Measurements from ENCODE around the gene TAS1R2.
"Not testable (repeated sequence)": the region's sequence is repeated elsewhere in the genome, so short reads cannot be mapped to it uniquely, and the experiment has no call there.

TAS1R2 gene

DNA sequence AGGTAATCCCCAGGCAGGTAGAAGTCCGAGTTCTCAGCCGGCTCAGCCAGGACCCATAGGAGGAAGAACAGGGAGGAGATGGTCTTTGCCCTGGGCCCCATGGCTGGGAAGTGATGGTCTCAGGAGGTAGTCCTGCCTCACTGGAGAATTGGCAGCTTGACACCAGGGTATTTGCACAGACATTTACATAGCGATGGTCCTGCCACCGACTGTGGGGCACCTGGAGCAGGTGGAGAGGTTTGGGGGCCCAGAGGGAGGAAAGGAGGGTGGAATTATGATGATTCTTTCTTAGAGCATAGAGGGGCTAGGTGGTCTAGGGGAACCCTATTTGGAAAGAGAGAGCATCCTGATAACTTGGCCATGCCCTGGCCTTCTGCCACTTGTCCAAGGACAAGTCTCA, at the start of gene TAS1R2:
Gene TAS1R2 (minus strand): TSS at position 101 of the 400 bp plus-strand sequence. CDS start 0 bp downstream, at position 101.
- DNase-seq: no peak

DNA sequence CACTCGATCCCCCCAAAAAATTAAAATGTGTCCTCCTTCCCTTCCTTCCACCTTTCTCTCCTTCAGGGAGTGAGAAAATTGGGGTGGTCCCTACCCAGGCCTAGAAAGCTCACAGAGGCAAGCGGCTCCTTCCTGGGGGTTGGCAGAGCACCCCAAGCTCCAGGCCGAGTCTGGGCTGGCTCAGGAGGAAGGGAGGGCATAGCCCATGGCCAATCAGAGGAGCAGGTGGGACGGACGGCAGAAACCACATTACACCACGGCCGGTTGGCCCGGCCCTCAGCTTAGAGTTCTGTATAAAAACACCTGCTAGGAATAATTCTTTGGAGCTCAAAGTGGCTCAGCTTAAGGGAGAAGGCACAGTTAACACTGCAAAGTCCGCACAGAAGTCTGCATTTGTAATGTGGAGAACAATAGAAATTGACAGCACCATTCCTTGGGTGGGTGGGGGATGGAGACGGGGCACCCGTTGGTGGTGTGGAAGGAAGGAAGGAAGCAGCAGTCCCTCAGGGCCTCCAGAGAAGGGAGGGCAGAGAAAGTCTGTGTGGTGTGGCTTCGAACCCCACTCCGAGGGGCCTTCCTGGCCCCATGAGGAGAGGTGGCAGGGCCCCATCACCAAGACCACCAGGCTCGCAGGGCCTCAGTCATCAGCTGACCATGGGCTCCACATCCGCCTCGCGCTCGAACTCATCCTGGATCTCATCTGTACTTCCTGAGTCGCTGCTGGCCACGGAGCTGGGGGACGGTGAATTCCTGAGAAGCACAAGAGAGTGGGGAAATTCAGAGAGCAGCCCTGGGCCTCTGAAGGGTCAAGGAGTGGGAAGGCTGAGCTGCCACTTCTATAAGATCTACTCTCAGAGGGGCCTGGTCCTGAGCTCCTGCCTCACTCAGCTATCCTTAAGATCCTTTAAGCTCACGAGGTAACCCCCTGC, 48.7 kb upstream of the TAS1R2 start:
- no peak for DNase-seq

DNA sequence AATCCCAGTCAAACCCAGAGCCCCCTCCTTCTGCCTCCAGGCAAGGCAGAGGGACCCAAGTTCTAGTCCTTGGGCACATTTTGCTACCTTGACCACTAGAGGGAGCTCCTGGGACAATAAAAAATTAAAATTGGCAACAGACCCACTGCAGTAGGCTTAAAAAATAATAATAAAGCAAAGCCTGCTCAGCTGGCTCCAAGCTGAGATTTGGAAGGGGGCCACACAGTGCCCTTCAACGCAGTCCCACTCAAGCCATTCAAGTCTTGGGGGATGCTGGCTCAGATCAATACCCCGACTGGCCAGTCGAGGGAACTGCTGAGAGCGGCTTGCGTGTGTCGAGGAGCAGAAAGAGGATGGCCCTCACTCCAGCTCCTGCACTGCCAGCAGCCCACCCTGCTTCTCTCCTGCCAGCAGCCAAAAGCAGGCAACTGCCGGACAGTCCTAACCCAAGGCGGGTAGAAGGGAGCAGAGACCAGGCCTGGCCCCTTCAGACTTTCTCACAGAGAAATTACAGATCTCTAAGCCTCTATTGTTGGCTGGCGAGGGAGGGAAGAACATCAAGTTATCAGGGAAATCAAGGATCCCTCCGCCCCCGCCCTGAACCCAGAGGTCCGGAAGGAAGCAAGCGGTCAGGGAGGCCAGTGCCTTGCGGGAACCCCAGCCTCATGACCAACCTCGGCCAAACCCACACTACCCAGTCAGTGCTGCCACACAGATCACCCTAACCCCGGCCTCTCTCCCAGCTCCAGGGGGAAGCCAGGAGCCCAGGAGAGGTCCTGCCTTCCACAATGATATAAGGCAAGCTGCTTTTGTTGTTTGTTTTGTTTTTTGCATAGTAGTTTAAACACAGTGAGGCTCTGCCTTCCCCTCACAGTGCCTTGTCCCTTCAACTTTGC, 47.8 kb upstream of the TAS1R2 start:
- peak; percentile 69 for DNase-seq

DNA sequence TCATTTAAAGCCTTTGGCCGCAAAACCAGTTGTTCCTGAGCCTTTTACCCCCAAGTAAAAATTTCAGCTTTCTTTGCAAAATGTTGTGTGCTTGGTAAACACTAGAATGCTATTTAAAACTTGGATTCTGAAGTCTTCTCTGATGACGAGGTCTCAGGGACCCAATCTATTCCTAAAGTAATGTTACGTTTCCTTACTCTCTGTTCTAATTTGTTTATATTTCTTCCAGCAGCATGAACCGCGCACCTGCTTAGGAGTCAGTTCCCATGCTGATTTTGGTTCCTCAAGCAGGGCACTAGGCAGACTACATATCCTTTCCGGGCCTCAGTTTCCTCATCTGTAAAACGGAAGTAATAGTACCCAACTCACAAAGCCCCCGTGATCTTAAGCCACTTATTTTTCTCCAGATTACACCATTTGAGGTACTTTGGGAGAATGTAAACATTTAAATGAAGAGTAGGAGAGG, 43.9 kb upstream of the TAS1R2 start:
- no peak for DNase-seq

DNA sequence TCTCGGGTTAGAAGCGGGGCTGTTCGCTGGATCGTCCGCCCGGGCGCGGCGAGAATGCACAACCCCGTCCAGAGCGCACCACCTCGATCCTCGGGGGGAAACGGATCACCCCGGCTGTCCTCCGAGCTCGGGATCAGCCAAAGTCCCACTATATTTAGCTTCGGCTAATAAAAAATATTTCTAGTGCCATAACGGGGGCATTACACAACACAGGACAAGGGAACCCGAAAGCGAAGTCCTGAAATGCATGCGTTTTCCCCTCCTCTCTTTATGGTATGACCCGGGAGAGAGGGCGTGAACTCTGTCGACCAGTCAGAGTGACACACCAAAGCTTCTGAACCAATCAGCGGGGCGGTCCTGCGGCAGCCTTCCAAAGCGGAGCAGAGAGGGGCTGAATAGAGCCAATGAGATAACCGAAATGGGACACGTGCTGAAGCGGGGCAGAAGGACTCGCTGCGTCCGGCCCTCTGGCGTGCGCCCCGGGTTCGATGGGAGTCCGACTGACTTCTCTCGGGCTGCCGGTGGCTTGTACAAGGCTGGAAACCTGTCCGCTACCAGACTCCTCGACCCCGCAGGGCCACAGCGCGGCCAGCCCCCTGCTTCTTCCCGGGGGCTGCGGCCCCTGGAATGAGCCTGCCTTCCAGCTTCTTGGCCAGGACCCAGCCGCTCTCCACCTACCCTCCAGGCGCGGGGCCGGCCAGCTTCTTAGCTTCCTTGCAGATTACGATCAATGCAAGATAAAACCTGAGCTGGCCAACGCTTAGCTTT, 43.2 kb upstream of the TAS1R2 start, which contains the start of gene ALDH4A1:
Gene ALDH4A1 (minus strand): TSS at position 33 of the 768 bp plus-strand sequence. CDS start 32 bp downstream, at position 1.
- peak; percentile 99 for DNase-seq

DNA sequence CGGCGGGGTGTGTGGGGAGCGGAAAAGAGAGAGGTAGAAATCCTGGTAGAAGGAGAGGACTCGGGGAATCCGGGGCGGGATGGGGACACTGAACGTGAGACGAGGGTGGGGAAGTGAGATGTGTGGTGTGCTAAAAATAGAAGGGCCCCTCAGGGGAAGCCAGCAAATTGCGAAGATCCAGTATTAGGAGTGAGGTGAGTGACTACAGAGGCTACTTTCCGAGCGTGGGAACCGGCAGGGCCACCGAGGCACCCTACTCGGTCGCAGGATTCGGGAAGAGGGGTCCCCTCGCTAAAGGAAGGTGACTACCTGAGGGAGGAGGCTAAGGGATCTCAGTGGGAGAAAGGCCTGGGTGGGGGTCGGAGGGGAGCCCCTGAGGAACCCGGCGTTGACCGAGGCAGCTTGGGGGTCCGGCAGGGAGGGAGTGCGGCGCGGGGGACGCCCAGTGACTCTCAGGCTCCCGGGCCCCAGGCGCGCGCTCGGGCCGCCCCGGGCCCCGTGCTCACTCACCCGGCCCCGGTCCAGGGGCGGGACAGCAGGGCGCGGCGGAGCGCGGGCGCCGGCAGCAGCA, 42.6 kb upstream of the TAS1R2 start:
- DNase-seq: no peak

DNA sequence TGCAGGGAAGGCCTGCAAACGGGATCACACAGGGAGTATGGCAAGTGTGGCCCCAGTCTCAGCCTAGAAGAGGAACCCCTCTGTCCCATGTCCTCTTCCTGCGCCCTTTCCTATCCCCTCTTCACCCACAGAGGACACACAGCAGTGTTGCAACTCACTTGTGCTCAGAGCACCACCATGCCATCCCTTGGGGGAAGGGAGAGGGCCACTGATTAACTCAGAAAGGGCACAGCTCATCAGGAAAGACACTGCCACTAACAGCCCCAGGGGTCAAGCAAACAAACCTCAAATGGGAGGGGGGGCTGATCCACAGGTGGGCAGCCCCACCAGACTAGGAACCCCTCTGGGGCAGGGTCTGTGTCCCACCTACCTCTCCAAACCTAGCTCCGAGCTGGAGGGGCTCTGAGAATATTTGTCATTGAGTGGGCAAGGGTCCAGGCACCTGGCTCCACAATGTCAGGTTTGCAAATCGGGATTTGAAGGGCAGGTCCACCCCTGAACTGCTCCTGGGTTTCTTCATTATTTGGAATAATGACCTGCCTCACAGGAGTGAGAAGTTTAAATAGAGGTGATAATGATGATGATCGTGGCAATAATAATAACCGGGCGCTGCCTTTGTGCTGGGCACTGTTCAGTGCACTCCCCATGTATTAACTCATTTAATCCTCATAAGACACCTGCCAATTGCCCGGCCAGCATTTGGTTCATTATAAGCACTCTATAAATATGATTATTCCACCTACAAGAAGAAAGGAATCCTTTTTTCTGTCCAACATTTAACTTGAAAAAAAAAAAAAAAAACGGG, 41.9 kb upstream of the TAS1R2 start:
- no peak for DNase-seq

DNA sequence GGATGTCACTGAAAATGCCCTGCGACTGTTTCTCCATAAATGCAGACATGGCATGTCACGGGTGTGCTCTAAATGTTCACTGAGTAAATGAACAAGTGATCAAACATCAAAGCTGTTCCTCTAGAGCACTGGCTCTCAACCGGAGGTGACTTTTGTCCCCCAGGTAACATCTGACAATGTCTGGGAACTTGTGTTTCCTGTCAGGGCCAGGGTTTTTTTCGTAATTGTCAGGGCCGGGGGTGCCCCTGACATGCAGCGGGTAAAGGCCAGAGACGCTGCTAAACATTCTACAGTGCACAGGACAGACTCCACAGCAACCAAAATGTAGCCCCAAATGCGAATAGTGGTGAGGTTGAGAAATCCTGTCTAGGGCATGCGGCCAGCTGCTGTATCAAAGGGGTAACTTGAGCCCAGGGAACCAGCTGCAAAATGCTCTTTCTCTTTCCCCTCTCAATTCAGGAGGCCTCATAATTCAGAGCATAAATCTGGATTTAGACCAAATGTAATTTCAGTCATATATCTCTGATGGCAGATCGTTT, 40.9 kb upstream of the TAS1R2 start:
- DNase-seq: no peak

DNA sequence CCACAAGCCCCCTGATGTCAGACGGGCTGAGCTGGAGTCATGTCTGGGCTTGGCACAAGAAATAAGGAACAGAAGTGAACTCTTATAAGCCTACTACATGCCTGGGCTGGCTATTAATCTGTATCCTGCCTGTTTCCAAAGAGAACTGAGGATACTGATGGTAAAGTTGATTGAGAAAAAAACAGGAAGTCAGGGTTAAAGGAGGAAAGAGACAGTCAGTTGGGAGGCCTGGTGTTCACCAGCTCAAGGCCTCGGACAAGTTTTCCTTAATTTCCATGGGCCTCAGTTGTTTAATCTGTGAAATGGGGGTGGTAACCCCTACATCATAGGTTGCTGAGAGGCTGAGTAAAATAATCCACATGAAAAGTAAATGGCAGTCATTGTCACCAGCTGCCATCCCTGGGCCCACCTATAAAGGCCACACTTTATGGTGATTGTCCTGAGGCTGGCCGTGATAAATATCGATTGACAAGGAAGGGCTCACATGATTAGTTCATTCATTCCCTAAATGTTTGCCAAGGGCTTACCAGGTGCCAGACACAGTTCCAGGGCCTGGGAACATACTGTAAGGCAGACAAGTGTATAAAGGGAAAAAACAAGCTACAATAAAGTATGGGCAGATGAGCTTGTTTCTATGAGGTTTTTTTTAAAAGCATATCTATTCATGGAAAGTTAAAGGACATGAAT, 40.0 kb upstream of the TAS1R2 start:
- DNase-seq: no peak

DNA sequence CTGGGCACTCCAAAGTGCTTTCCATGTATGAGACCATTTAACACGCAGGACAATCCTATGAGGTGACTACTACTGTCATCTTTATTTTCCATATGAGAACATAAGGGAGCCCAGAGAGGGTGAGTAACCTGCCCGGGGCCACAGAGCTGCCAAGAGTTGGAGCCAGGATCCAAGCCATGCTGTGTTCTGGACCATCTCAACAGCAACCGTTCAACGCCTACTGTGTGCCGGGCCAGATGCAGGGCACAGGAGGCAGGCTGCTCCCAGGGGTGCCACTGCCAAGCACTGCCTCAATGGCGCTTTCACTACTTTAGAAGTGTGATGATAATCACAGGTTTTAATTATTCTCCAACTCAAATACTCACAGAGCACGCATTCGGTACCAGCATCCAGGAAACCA, 39.1 kb upstream of the TAS1R2 start:
- DNase-seq: no peak

DNA sequence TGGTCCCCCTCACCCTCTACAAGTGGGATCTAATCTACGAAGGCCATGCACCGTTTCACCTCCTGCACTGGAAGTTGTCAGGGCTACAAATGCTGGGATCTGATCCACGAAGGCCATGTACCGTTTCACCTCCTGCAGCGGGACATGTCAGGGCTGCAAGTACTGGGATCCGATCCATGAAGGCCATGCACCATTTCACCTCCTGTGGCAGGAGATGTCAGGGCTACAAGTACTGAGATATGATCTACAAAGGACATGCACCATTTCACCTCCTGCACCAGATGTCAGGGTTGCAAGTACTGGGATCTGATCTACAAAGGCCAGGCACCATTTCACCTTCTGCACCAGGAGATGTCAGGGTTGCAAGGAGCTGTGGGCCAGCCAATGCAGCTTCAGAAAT, 35.9 kb upstream of the TAS1R2 start:
- no peak for DNase-seq

DNA sequence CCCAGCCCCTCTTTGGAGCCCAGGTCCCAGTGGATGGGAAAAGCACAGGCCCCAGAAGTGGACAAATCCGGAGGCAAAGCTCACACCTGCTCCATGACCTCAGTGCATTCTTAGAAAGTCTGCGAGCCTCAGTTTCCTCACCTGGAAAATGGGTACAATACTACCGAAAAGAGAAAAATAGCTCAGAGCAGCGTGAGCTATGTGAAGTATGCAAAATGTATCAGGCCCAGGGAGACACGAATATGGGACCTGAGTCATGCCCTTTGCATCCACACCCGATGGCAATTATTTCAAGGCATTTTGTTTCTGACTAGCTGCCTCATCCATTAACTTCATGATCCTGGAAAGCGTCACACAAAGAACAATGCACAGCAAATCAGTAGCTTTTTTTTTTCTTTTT, 33.7 kb upstream of the TAS1R2 start:
- DNase-seq: peak; percentile 50

DNA sequence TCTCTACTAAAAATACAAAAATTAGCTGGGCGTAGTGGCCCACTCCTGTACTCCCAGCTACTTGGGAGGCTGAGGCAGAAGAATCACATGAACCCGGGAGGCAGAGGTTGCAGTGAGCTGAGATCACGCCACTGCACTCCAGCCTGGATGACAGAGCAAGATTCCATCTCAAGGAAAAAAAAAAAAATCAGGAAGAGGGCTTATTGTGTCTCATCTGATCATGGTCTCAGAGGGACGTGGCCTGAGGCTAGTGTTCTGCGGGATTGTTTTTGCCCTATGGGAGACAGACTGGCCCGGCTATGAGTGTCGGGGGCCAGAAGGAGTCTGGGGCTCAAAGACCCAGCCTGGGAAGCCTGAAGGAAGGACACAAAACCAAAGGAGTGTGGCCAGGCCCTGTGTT, 32.4 kb upstream of the TAS1R2 start:
- DNase-seq: not testable (repeated sequence)

DNA sequence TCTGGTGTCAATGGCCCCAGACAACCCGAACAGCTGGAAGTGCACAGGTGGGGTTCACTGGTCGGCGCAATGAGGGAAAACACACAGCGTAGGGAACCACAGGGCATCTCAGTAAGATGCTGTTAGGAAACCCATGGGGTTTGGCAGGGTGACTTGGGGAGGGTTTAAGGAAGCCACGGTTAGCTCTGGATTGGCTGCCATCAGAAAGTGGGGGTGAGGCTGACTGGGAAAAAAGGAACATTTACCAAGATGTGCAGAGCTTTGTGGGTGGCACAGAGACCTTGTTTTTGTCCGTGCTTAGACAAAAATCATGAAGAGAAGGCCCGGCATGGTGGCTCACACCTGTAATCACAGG, 31.9 kb upstream of the TAS1R2 start:
- DNase-seq: no peak

DNA sequence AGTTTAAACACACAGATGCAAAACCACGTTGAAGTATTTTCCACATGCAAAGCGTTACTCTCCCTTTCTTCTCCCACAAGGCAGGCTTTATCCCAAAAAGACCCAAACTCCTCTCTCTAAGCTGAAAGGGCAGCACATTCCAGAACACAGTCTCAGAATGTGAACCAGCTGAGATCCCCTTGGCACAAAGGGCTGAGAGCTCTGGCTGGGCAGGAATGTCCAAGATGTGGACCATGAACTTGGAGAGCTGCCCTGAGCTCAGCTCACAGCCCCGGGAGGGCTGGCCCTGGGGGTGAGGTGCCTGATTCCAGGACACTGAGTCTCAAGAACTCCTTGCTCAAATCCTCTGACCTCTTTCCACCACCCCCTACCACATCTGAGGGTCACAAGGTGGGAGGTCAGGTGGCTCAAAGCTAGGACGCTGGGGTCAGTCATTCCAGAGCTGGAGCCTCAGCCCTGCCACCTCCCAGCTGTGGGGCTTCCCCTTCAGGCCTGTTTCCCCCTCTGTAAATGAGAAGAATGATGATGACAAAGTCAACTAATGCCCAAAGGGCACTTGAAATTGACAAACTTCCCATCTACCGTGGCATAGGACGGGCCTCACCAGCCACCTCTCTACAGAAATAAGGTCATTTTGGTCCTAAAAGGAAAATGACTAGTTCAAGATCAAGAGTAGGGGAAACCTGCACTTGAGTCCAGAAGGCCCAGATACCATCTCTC, 31.4 kb upstream of the TAS1R2 start:
- DNase-seq: no peak

DNA sequence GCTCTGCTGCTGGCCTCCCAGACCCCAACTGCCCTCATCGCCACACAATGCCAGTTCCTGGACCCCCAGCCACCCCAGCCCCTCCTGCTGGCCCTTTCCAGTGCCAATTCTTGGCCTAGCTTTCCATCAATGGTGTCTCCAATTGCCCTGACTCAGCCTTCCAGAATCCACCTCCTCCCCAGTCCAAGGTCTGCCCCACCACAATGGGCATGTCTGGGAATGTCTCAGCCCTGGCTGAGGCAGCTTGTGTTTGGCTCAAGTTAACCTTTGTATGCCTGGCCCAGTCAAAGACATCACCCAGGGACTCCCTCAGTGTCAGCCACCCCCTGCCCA, 26.5 kb upstream of the TAS1R2 start:
- peak; percentile 60 for DNase-seq

DNA sequence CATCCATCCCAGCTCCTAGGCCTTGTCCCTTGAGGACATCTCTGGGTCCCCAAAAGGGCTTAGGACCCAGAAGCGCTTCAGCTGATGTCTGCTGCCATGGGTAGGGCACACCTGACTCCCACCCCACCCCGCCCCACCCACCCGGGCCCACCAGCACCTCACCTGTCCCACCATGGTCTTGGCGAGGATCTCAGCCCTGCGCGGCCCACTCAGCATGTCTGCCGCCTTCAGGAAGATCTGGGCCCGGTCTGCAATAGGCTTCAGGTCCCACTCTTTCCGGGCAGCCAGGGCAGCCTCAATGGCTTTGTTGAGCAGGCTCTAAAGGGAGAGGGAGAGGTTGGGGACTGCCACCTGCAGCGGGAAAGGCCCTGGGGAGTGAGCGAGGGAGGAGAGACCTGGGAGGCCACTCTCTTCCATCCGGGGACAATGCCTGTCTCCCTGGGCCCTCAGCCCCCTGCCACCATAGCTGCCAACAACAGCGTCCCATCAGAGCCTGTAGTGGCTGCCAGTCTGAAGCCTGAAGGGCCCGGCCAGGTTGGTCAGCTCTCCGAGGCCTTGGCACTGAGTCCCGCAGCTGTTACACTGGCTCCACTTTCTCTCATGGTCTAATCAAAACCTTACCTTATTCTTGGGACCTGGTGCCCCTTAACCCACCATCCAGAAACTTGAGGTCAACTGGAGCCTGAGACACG, 26.0 kb upstream of the TAS1R2 start:
- no peak for DNase-seq

DNA sequence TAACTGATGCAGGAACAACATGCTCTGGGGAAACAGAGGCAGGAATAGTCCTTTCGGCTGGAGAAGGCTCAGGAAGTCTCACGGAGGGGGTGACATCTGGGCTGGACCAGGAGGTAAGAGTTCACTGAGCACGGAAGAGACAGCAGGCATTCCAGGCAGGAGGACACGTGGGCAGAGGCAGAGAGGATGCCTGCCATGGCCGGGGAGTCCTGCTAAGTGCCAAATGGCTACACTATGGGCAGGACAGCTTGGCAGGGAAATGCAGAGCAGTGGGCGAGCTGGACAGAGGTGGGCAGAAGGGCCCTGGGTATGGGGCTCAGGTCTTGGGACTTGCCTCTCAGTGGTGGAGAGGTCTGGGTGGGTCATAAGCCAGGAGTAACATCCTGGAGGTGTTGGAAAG, 25.3 kb upstream of the TAS1R2 start:
- no peak for DNase-seq

DNA sequence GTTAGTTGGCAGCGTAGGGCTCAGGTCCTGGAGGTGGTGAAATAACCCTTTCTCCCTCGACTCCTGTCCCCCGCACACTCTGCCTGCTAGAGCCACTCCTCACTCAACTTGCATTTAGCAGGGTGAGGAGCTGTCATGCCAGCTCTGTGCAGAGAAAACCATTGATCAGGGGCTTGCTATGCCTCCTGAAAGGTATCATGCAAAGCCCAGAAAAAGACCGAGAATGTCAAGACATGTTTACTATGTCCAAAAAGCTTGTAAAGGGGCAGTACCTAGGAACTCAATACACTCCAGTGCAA, 24.9 kb upstream of the TAS1R2 start:
- no peak for DNase-seq
